Fibroblast of lung (primary cell): ENCODE results near the gene MRPL24. TPM values are rescaled to one million over a fixed set of nuclear protein-coding genes. Genes with fewer than 3 reads are reported as not detected.
A peak's percentile ranks its signal among the peaks of the same experiment; 100 is the strongest.

Experiments
- DNase-seq, 2 donors: peaks; one replicate each; pipeline versions ENCODE4 v3.0.0 to v3.0.0-alpha.2; 2010; ENCODE audit warnings: low read depth in 2 of 2
- H2AFZ ChIP-seq: 2 replicates; pipeline ENCODE4 v1.5.1; 2012; ENCODE audit warnings: low read length, control low read depth, inconsistent platforms
- H3K27ac ChIP-seq: 2 replicates; pipeline ENCODE4 v1.5.1; 2011; ENCODE audit warnings: low read length, control low read depth; ENCODE audit not compliant: insufficient read depth
- H3K27me3 ChIP-seq: 2 replicates; pipeline ENCODE4 v1.5.1; 2011; ENCODE audit warnings: mild to moderate bottlenecking, low read length; ENCODE audit not compliant: control insufficient read depth, insufficient read depth
- H3K36me3 ChIP-seq: 2 replicates; pipeline ENCODE4 v1.5.1; 2011; ENCODE audit warnings: low read length; ENCODE audit not compliant: control insufficient read depth, insufficient read depth
- H3K4me1 ChIP-seq: 2 replicates; pipeline ENCODE4 v1.5.1; 2011; ENCODE audit warnings: low read length; ENCODE audit not compliant: control insufficient read depth, insufficient read depth; ENCODE audit errors: extremely low read depth
- H3K4me2 ChIP-seq: 2 replicates; pipeline ENCODE4 v1.5.1; 2011; ENCODE audit warnings: low read length, control low read depth; ENCODE audit not compliant: insufficient read depth; ENCODE audit errors: extremely low read depth
- H3K4me3 ChIP-seq, 4 experiments: fragments of 200-600 bp in 1 of 4; sonication (generic) in 1 of 4; replicated peaks in 1 of 4; 2 replicates each; pipeline ENCODE4 v1.5.1; 2011 to 2016; ENCODE audit warnings: low read length in 4 of 4, low read depth in 3 of 4, mild to moderate bottlenecking in 3 of 4, control low read depth in 2 of 4, inconsistent platforms in 1 of 4, mixed read lengths in 1 of 4; ENCODE audit not compliant: insufficient read depth in 1 of 4; ENCODE audit errors: control extremely low read depth in 1 of 4
- H3K79me2 ChIP-seq: 2 replicates; pipeline ENCODE4 v1.5.1; 2012; ENCODE audit warnings: mild to moderate bottlenecking, low read length, inconsistent platforms; ENCODE audit not compliant: control insufficient read depth, insufficient read depth
- H3K9ac ChIP-seq: 2 replicates; pipeline ENCODE4 v1.5.1; 2011; ENCODE audit warnings: mild to moderate bottlenecking, low read length, control low read depth; ENCODE audit not compliant: insufficient read depth
- H3K9me3 ChIP-seq: 2 replicates; pipeline ENCODE4 v1.5.1; 2012; ENCODE audit warnings: low read depth, low read length; ENCODE audit not compliant: control insufficient read depth, insufficient read depth
- H4K20me1 ChIP-seq: 2 replicates; pipeline ENCODE4 v1.5.1; 2011; ENCODE audit warnings: low read length; ENCODE audit not compliant: control insufficient read depth, insufficient read depth; ENCODE audit errors: extremely low read depth
- CTCF ChIP-seq, 2 donors: IDR thresholded peaks in 1 of 2; conservative IDR thresholded peaks in 1 of 2; 1 replicate in 1 of 2; 2 replicates in 1 of 2; pipeline ENCODE4 v1.5.1; 2011 to 2012; ENCODE audit warnings: low read length in 2 of 2, control low read depth in 1 of 2, inconsistent platforms in 1 of 2, low read depth in 1 of 2, mild to moderate bottlenecking in 1 of 2
- EZH2 ChIP-seq: IDR thresholded peaks from 2 replicates; pipeline ENCODE4 v1.5.1; 2012; ENCODE audit warnings: low read length, control low read depth, mild to moderate bottlenecking; ENCODE audit errors: missing control alignments
- polyA plus RNA-seq, 2 donors: library from polyadenylated mRNA; depleted of rRNA in 1 of 2; stranded (reverse) in 1 of 2; unstranded in 1 of 2; fragments of >200 nt; gene quantifications; 2 replicates each; pipeline ENCODE4 v1.2.1, GENCODE V29; 2011 to 2012; ENCODE audit warnings: missing spikeins in 1 of 2
- total RNA-seq: library from RNA; depleted of rRNA; stranded (reverse); fragments of >200 nt; gene quantifications from 2 replicates; pipeline ENCODE4 v1.2.1, GENCODE V29; 2014

The MRPL24 gene
- total and polyA plus RNA-seq, 2 donors (not counting 1 experiment from before 2014, with no cell fraction given): 58.8 to 67.2 TPM

- Histone ChIP-seq H3K9ac (no peak overlapping the region), H3K36me3 (no peaks in the 10 kb centered on the region), H2AFZ (no peak overlapping the region), H3K4me2 (peak overlapping the region; percentile 87), H3K9me3 (no peaks in the 10 kb centered on the region), H3K27ac (peak overlapping the region; percentile 43), H3K79me2 (peaks cover 41% of the 10 kb centered on the region), H3K4me1 (peaks cover 18% of the 10 kb centered on the region), H4K20me1 (no peaks in the 10 kb centered on the region), H3K27me3 (no peaks in the 10 kb centered on the region), H3K4me3 (peak overlapping the region in 2 of 4 experiments; percentile 72 to 85)
- DNase-seq: peak in 1 of 2 donors; percentile 54
- TF ChIP-seq CTCF (conservative IDR thresholded peaks at IDR 0.05 in 1 of 2, IDR thresholded peaks at IDR 0.05 in 1 of 2; ENCODE audit: low read depth in 1 of 2, low read length in 2 of 2): no peak
- no peak for TF ChIP-seq EZH2
Measured at GRCh38 chr1:156752843-156753482, 12.1 kb upstream of the MRPL24 start.

DNA sequence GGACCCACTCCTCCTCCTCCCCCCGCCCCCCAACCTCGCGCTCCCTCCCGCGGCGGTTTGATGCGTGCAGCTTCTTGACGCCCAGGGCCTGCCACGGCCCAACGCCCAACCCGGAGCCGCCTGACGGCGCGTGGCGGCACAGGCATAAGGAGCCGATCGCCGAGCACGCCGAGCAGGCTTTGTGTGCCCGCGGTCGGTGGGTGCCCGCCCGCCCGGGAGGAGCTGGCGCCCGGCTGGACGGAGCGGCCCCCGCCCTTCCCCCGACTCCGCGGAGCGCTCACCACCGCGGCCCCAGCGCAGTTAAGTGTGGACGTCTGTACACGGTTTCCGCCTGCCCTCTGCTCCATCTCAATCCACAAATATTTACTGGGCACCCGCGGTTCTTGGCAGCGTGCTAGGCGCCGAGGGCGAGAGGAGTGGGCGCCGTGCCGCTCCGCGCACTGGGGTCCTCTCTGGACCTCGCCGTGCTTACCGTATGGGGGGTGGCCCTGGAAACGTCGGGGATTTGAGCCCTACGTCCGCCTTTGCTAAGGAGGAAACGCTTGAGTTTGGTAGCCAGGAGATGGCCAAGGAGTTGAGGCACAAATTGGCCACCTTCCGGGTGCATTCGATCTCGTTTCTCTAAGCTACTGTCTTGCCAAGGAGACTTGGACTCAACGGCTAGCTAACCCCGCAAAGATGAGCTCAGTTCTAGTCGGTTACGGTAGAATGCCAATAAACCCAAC lies 11.0 kb upstream of the MRPL24 start:
- Histone ChIP-seq H3K9me3 (no peaks in the 10 kb centered on the region), H3K79me2 (peaks cover 50% of the 10 kb centered on the region), H3K9ac (peak overlapping the region; percentile 89), H3K27ac (peak overlapping the region; percentile 95), H2AFZ (peak overlapping the region; percentile 73), H3K4me1 (peaks cover 26% of the 10 kb centered on the region), H4K20me1 (no peaks in the 10 kb centered on the region), H3K4me3 (peak overlapping the region; percentile 72 to 95 (median 85)), H3K27me3 (no peaks in the 10 kb centered on the region), H3K36me3 (no peaks in the 10 kb centered on the region), H3K4me2 (peak overlapping the region; percentile 87)
- DNase-seq: peak; percentile 97 to 98
- TF ChIP-seq CTCF (conservative IDR thresholded peaks at IDR 0.05 in 1 of 2, IDR thresholded peaks at IDR 0.05 in 1 of 2; ENCODE audit: low read depth in 1 of 2, low read length in 2 of 2) (no peak), EZH2 (no peak)

- TF ChIP-seq CTCF (conservative IDR thresholded peaks at IDR 0.05 in 1 of 2, IDR thresholded peaks at IDR 0.05 in 1 of 2; ENCODE audit: low read depth in 1 of 2, low read length in 2 of 2): no peak
- TF ChIP-seq EZH2: no peak
- H3K79me2 ChIP-seq: peaks cover 54% of the 10 kb centered on the region
Measured at GRCh38 chr1:156751451-156751756, 10.5 kb upstream of the MRPL24 start, which contains the start of gene HDGF. TSS of gene HDGF (minus strand) at chr1:156751675. CDS start at chr1:156751429, 246 bp downstream.

More at GRCh38 chr1:156751451-156751756, 10.5 kb upstream of the MRPL24 start, which contains the start of gene HDGF:
- Histone ChIP-seq H3K4me3 (peak within 1 kb of the TSS; percentile 83 to 95 (median 90)), H3K9me3 (no peaks in the 10 kb centered on the region), H4K20me1 (no peaks in the 10 kb centered on the region), H3K27ac (peak within 1 kb of the TSS; percentile 100), H3K4me2 (peak within 1 kb of the TSS; percentile 87), H3K36me3 (no peaks in the 10 kb centered on the region), H3K4me1 (peaks cover 29% of the 10 kb centered on the region), H3K9ac (peak within 1 kb of the TSS; percentile 89), H3K27me3 (no peaks in the 10 kb centered on the region), H2AFZ (peak within 1 kb of the TSS; percentile 73)
- no peak for DNase-seq
